HEK293 (cell line): Measurements from ENCODE around the gene TMEM247.
A peak's percentile ranks its signal among the peaks of the same experiment; 100 is the strongest.
"Not testable (repeated sequence)": the region's sequence is repeated elsewhere in the genome, so short reads cannot be mapped to it uniquely, and the experiment has no call there.

Experiments
- CTCF ChIA-PET: fragments of 350-600 bp; formaldehyde crosslinking; extraction: SDS; loops from one replicate; lab custom pipeline; 2021; ENCODE audit warnings: antibody characterized with exemption; lab: Yijun Ruan, JAX
- POLR2A ChIA-PET: fragments of 300-600 bp; formaldehyde crosslinking; extraction: SDS; loops from one replicate; lab custom pipeline; 2020; ENCODE audit warnings: antibody characterized with exemption, inconsistent platforms; lab: Yijun Ruan, JAX
- H3K27ac ChIP-seq: fragments of 200-500 bp; sonication (Bioruptor generic); 2 replicates; pipeline ENCODE4 v1.5.1; 2014; ENCODE audit warnings: low read depth, low read length, control low read depth, inconsistent platforms; ENCODE audit errors: extremely low read depth
- H3K36me3 ChIP-seq, 2 experiments: fragments of 200-500 bp in 1 of 2; sonication (Bioruptor generic) in 1 of 2; 1 replicate in 1 of 2; 2 replicates in 1 of 2; pipeline ENCODE4 v1.5.1; 2014 to 2017; ENCODE audit warnings: inconsistent platforms in 2 of 2, low read length in 2 of 2; ENCODE audit not compliant: control insufficient read depth in 2 of 2, insufficient read depth in 1 of 2
- H3K4me1 ChIP-seq: fragments of 200-500 bp; sonication (Bioruptor generic); 2 replicates; pipeline ENCODE4 v1.5.1; 2014; ENCODE audit warnings: mild to moderate bottlenecking, low read length, inconsistent platforms; ENCODE audit not compliant: control insufficient read depth, insufficient read depth
- H3K4me3 ChIP-seq: 2 replicates; pipeline ENCODE4 v1.5.1; 2011; ENCODE audit warnings: low read depth, mild to moderate bottlenecking, control low read depth, low read length, moderate library complexity
- H3K9me3 ChIP-seq: fragments of 200-500 bp; sonication (Bioruptor generic); 2 replicates; pipeline ENCODE4 v1.5.1; 2014; ENCODE audit warnings: low read depth, low read length, inconsistent platforms; ENCODE audit not compliant: control insufficient read depth, insufficient read depth
- CTCF ChIP-seq: fragments of 450-650 bp; formaldehyde crosslinking; IDR thresholded peaks from 2 replicates; pipeline ENCODE4 v1.5.1; 2016; ENCODE audit warnings: missing biosample characterization, missing genetic modification characterization
- GLI2 ChIP-seq: fragments of 450-650 bp; formaldehyde crosslinking; IDR thresholded peaks from 2 replicates; pipeline ENCODE4; 2017; ENCODE audit warnings: missing biosample characterization, missing genetic modification characterization, low read depth, borderline replicate concordance
- KLF16 ChIP-seq: fragments of 450-650 bp; formaldehyde crosslinking; IDR thresholded peaks from 2 replicates; pipeline ENCODE4 v1.5.1; 2017; ENCODE audit warnings: missing biosample characterization, missing genetic modification characterization
- OSR2 ChIP-seq: fragments of 450-650 bp; formaldehyde crosslinking; IDR thresholded peaks from 2 replicates; pipeline ENCODE4 v1.5.1; 2016; ENCODE audit warnings: missing biosample characterization, missing genetic modification characterization
- PRDM1 ChIP-seq: fragments of 450-650 bp; formaldehyde crosslinking; IDR thresholded peaks from 2 replicates; pipeline ENCODE4; 2016; ENCODE audit warnings: missing biosample characterization, missing genetic modification characterization
- SP7 ChIP-seq: fragments of 450-650 bp; formaldehyde crosslinking; IDR thresholded peaks from 2 replicates; pipeline ENCODE4 v1.5.1; 2016; ENCODE audit warnings: missing biosample characterization, missing genetic modification characterization
- ZBTB20 ChIP-seq: fragments of 450-650 bp; formaldehyde crosslinking; IDR thresholded peaks from 2 replicates; pipeline ENCODE4 v1.5.1; 2016; ENCODE audit warnings: missing biosample characterization, missing genetic modification characterization
- ZBTB8A ChIP-seq: fragments of 450-650 bp; formaldehyde crosslinking; IDR thresholded peaks from 2 replicates; pipeline ENCODE4 v1.5.1; 2016; ENCODE audit warnings: missing biosample characterization, missing genetic modification characterization
- ZNF121 ChIP-seq: fragments of 450-650 bp; formaldehyde crosslinking; IDR thresholded peaks from 2 replicates; pipeline ENCODE4 v1.5.1; 2016; ENCODE audit warnings: missing biosample characterization, missing genetic modification characterization
- ZNF146 ChIP-seq: fragments of 450-650 bp; formaldehyde crosslinking; IDR thresholded peaks from 2 replicates; pipeline ENCODE4 v1.5.1; 2016; ENCODE audit warnings: missing biosample characterization, missing genetic modification characterization
- ZNF174 ChIP-seq: fragments of 450-650 bp; formaldehyde crosslinking; IDR thresholded peaks from 2 replicates; pipeline ENCODE4 v1.5.0; 2017; ENCODE audit warnings: missing biosample characterization, mild to moderate bottlenecking, missing genetic modification characterization
- ZNF223 ChIP-seq: fragments of 450-650 bp; formaldehyde crosslinking; IDR thresholded peaks from 2 replicates; pipeline ENCODE4 v1.5.1; 2016; ENCODE audit warnings: missing biosample characterization, missing genetic modification characterization
- ZNF274 ChIP-seq, 2 experiments: fragments of 200-500 bp in 1 of 2; fragments of 450-650 bp in 1 of 2; sonication (Bioruptor generic) in 1 of 2; formaldehyde crosslinking in 1 of 2; IDR thresholded peaks; 2 replicates each; pipeline versions ENCODE4 v1.5.1 to v1.6.1; 2014 to 2016; ENCODE audit warnings: borderline replicate concordance in 1 of 2, inconsistent platforms in 1 of 2, low read length in 1 of 2, missing biosample characterization in 1 of 2, missing genetic modification characterization in 1 of 2
- ZNF350 ChIP-seq: fragments of 450-650 bp; formaldehyde crosslinking; IDR thresholded peaks from 2 replicates; pipeline ENCODE4 v1.5.0; 2017; ENCODE audit warnings: missing biosample characterization, mild to moderate bottlenecking, missing genetic modification characterization
- ZNF426 ChIP-seq: fragments of 450-650 bp; formaldehyde crosslinking; IDR thresholded peaks from 2 replicates; pipeline ENCODE4 v1.5.1; 2017; ENCODE audit warnings: missing biosample characterization, missing genetic modification characterization, mild to moderate bottlenecking, inconsistent platforms, moderate library complexity
- ZNF548 ChIP-seq: fragments of 450-650 bp; formaldehyde crosslinking; IDR thresholded peaks from 2 replicates; pipeline ENCODE4 v1.5.1; 2016; ENCODE audit warnings: missing biosample characterization, missing genetic modification characterization
- ZNF621 ChIP-seq: fragments of 450-650 bp; formaldehyde crosslinking; IDR thresholded peaks from 2 replicates; pipeline ENCODE4 v1.5.1; 2017; ENCODE audit warnings: missing biosample characterization, missing genetic modification characterization
- ZNF768 ChIP-seq: fragments of 450-650 bp; formaldehyde crosslinking; IDR thresholded peaks from 2 replicates; pipeline ENCODE4 v1.5.1; 2018; ENCODE audit warnings: missing biosample characterization, mild to moderate bottlenecking, missing genetic modification characterization
- ZNF785 ChIP-seq: fragments of 450-650 bp; formaldehyde crosslinking; IDR thresholded peaks from 2 replicates; pipeline ENCODE4 v1.5.1; 2016; ENCODE audit warnings: missing biosample characterization, missing genetic modification characterization
- ZSCAN30 ChIP-seq: fragments of 450-650 bp; IDR thresholded peaks from 2 replicates; pipeline ENCODE4 v1.5.1; 2018; ENCODE audit warnings: missing biosample characterization, mild to moderate bottlenecking, missing genetic modification characterization, moderate library complexity
- TF ChIP-seq, protein P1 (sequence below): fragments of 450-650 bp; formaldehyde crosslinking; IDR thresholded peaks from 2 replicates; pipeline ENCODE4 v1.5.1; 2016; ENCODE audit warnings: missing biosample characterization, missing genetic modification characterization
- TF ChIP-seq, protein P2 (sequence below): fragments of 450-650 bp; formaldehyde crosslinking; IDR thresholded peaks from 2 replicates; pipeline ENCODE4 v1.5.1; 2016; ENCODE audit warnings: missing biosample characterization, missing genetic modification characterization

TMEM247 gene

DNA sequence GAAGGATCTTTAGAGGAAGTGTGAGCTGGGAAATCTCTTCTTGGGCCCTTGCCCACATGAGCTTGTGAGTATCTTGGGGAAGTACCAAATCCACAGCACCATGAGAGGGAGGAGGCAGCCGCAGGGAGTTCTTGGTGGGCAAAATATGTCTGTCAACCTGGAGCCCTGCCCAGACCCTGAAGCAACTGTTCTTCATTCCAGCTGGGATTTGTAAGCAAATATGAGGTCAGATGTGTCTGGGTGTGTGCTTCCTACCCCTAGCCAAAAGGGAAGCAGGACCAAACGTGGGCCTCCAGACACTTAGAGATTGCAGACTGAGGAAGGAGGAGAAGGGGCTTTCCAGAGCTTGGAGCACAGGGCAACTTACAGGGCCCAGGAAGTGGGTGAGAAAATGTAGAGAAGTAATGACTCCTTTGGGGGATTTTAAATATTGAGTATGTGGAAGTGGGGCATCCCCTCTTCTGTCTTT, 41.9 kb downstream of the TMEM247 start:
- POLR2A ChIA-PET = interaction anchor here (0.5 kb wide), 1 partner anchor 726 kb away, joined by 3 read pairs; no protein-coding TSS in a partner anchor
- CTCF ChIA-PET = interaction anchor here (0.6 kb wide), 1 partner anchor 20 kb away, joined by 4 read pairs; no protein-coding TSS in a partner anchor
- Histone ChIP-seq H3K4me3 (no peak overlapping the region), H3K36me3 (no peaks in the 10 kb centered on the region), H3K9me3 (no peaks in the 10 kb centered on the region), H3K27ac (no peak overlapping the region)
- TF ChIP-seq ZNF121 (tag by site-specific recombination) = no peak
- no peak for TF ChIP-seq ZNF174 (tag by site-specific recombination)
- no peak for TF ChIP-seq PRDM1 (tag by site-specific recombination)
- TF ChIP-seq GLI2 (tag by site-specific recombination) = no peak
- no peak for TF ChIP-seq ZNF785
- TF ChIP-seq ZNF548 (tag by site-specific recombination) = no peak
- no peak for TF ChIP-seq SP7 (tag by site-specific recombination)
- TF ChIP-seq ZSCAN30 (tag by site-specific recombination) = no peak
- TF ChIP-seq, all 188 proteins: peak for 0
- H3K4me1 ChIP-seq = no peaks in the 10 kb centered on the region

- CTCF ChIA-PET = interaction anchor here (1.2 kb wide), 1 partner anchor 8 kb away, joined by 3 read pairs; no protein-coding TSS in a partner anchor
- not testable (repeated sequence) for H3K4me3 ChIP-seq, H3K4me1 ChIP-seq, H3K27ac ChIP-seq
- peak; percentile 59 for TF ChIP-seq ZNF146
- TF ChIP-seq, all 188 proteins: peak for 1; not testable (repeated sequence) for 187
- H3K36me3 ChIP-seq, POLR2A ChIA-PET, H3K9me3 ChIP-seq: not testable (repeated sequence)
Measured at GRCh38 chr2:46522385-46522784, 43.0 kb downstream of the TMEM247 start.

DNA sequence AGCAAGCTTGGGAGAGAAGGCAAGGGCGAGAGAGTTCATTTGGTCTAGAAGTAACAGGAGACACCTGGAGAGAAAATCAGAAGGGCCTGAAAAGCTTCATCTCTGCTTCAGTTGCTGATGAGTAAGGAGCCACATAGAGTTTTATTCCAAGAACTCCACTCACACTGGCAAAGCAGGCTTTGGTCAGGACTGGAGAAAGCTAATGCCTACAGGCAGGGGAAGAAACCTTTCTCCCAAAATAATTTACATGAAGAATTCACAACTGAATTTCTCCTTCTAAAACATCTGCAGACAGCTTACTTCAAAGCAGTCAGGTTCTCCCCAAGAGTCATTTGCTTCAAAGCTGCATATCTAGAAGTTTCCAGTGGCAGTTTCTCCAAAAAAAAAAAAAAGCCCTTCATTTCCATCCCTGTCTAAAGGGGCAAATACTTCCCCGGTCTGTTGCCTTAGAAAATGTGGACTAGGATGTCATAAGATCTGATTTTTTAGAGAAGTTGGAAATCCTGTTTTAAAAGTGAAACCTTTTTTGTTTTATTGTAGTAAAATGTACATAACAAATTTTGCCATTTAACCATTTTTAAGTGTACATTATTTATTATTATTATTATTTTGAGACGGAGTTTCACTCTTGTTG, 46.3 kb downstream of the TMEM247 start:
- CTCF ChIA-PET = no interaction called here
- POLR2A ChIA-PET = interaction anchor here (0.6 kb wide), 1 partner anchor 58 kb away, joined by 4 read pairs; no protein-coding TSS in a partner anchor
- TF ChIP-seq, protein P1, sequence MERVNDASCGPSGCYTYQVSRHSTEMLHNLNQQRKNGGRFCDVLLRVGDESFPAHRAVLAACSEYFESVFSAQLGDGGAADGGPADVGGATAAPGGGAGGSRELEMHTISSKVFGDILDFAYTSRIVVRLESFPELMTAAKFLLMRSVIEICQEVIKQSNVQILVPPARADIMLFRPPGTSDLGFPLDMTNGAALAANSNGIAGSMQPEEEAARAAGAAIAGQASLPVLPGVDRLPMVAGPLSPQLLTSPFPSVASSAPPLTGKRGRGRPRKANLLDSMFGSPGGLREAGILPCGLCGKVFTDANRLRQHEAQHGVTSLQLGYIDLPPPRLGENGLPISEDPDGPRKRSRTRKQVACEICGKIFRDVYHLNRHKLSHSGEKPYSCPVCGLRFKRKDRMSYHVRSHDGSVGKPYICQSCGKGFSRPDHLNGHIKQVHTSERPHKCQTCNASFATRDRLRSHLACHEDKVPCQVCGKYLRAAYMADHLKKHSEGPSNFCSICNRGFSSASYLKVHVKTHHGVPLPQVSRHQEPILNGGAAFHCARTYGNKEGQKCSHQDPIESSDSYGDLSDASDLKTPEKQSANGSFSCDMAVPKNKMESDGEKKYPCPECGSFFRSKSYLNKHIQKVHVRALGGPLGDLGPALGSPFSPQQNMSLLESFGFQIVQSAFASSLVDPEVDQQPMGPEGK (tag by site-specific recombination) = no peak
- TF ChIP-seq ZBTB8A (no peak), ZNF223 (tag by site-specific recombination) (no peak), KLF16 (tag by site-specific recombination) (no peak), ZNF274 (IDR thresholded peaks at IDR 0.05; ENCODE audit: low read length) (no peak), ZNF274 (tag by site-specific recombination; IDR thresholded peaks at IDR 0.05; ENCODE audit: borderline replicate concordance) (no peak), ZNF621 (tag by site-specific recombination) (no peak), ZNF548 (tag by site-specific recombination) (no peak), ZSCAN30 (tag by site-specific recombination) (no peak), ZNF768 (tag by site-specific recombination) (no peak), OSR2 (no peak), ZNF350 (tag by site-specific recombination) (no peak), ZNF426 (tag by site-specific recombination) (no peak), CTCF (no peak), ZBTB20 (tag by site-specific recombination) (no peak)
- TF ChIP-seq, protein P2, sequence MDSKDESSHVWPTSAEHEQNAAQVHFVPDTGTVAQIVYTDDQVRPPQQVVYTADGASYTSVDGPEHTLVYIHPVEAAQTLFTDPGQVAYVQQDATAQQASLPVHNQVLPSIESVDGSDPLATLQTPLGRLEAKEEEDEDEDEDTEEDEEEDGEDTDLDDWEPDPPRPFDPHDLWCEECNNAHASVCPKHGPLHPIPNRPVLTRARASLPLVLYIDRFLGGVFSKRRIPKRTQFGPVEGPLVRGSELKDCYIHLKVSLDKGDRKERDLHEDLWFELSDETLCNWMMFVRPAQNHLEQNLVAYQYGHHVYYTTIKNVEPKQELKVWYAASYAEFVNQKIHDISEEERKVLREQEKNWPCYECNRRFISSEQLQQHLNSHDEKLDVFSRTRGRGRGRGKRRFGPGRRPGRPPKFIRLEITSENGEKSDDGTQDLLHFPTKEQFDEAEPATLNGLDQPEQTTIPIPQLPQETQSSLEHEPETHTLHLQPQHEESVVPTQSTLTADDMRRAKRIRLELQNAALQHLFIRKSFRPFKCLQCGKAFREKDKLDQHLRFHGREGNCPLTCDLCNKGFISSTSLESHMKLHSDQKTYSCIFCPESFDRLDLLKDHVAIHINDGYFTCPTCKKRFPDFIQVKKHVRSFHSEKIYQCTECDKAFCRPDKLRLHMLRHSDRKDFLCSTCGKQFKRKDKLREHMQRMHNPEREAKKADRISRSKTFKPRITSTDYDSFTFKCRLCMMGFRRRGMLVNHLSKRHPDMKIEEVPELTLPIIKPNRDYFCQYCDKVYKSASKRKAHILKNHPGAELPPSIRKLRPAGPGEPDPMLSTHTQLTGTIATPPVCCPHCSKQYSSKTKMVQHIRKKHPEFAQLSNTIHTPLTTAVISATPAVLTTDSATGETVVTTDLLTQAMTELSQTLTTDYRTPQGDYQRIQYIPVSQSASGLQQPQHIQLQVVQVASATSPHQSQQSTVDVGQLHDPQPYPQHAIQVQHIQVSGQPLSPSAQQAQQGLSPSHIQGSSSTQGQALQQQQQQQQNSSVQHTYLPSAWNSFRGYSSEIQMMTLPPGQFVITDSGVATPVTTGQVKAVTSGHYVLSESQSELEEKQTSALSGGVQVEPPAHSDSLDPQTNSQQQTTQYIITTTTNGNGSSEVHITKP (tag by site-specific recombination) = no peak

More for the DNA sequence above, 46.3 kb downstream of the TMEM247 start:
- Histone ChIP-seq H3K4me3 (no peak overlapping the region), H3K36me3 (no peaks in the 10 kb centered on the region), H3K27ac (no peak overlapping the region), H3K9me3 (no peaks in the 10 kb centered on the region), H3K4me1 (no peaks in the 10 kb centered on the region)
